MV-4-11 (cell line): ENCODE data around the gene TNMD.

Experiments used
- DNase-seq: peaks from one replicate; lab custom pipeline; 2025; lab: John Stamatoyannopoulos, UW

Gene TNMD

GRCh38 chrX:100643956-100644860 lies 59.5 kb downstream of the TNMD start, which contains the start of gene SRPX2:
Gene SRPX2, plus strand, starts transcription at chrX:100644199. Its CDS starts 2,124 bp downstream, at chrX:100646323.
- DNase-seq = peak; percentile 82

- DNase-seq = no peak
These were observed 60.4 kb downstream of the TNMD start for GRCh38 chrX:100645106-100645505.

GRCh38 chrX:100647095-100647494 lies 62.4 kb downstream of the TNMD start:
- peak; percentile 2 for DNase-seq

- DNase-seq = no peak
These were observed 63.0 kb downstream of the TNMD start for GRCh38 chrX:100647739-100648138.

- no peak for DNase-seq
These were observed 64.0 kb downstream of the TNMD start for GRCh38 chrX:100648458-100649417.
